ENCODE results near the gene S1PR5. TPM values are rescaled to one million over a fixed set of nuclear protein-coding genes. Genes with fewer than 3 reads are reported as not detected.
"Not testable (repeated sequence)": the region's sequence is repeated elsewhere in the genome, so short reads cannot be mapped to it uniquely, and the experiment has no call there.

S1PR5 gene
- total RNA-seq, 1 donor from 2014 or later: 0.13 TPM

DNA sequence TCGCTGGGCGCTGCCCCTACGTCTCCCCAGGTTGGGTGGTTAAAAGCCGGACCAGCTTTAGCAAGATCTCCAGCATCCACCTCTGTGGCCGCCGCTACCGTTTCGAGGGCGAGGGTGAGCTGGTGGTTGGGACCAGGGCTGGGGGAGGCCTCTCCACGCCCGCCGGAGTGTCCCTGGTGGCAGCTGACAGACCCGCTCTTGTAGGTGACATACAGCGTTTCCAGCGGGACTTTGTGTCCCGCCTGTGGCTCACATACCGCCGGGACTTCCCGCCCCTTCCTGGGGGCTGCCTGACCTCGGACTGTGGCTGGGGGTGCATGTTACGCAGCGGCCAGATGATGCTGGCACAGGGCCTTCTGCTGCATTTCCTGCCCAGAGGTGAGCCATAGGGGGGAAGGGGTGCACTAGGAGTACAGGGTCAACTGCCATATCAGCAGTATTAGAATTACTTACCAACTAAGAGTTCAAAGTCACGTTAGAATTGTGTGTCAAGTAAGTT lies 27.6 kb upstream of the S1PR5 start:
- no peak for DNase-seq (ENCODE audit: low spot score)

DNA sequence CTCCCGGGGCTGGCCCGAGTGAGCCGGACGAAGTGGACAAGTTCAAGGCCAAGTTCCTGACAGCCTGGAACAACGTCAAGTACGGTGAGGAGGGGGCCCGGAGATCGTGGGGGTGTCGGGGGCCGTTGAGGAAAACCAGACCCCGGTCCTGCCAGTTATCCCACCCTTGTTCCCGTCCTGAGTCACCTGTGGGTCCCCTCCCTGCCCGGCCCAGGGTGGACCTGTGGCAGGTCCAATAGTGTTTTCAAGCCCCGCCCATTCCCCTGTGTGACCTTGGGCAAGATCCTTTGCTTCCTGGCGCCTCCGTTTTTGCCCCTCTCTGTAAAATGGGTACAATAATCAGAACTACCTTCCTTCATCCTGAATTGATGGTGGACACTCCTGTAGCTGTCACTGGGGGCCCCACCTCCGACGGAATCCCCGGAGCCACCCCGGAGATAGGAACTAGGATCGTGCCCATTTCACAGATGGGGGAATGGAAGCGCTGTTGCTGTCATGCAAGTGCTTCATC lies 27.1 kb upstream of the S1PR5 start:
- DNase-seq (ENCODE audit: low spot score): no peak

DNA sequence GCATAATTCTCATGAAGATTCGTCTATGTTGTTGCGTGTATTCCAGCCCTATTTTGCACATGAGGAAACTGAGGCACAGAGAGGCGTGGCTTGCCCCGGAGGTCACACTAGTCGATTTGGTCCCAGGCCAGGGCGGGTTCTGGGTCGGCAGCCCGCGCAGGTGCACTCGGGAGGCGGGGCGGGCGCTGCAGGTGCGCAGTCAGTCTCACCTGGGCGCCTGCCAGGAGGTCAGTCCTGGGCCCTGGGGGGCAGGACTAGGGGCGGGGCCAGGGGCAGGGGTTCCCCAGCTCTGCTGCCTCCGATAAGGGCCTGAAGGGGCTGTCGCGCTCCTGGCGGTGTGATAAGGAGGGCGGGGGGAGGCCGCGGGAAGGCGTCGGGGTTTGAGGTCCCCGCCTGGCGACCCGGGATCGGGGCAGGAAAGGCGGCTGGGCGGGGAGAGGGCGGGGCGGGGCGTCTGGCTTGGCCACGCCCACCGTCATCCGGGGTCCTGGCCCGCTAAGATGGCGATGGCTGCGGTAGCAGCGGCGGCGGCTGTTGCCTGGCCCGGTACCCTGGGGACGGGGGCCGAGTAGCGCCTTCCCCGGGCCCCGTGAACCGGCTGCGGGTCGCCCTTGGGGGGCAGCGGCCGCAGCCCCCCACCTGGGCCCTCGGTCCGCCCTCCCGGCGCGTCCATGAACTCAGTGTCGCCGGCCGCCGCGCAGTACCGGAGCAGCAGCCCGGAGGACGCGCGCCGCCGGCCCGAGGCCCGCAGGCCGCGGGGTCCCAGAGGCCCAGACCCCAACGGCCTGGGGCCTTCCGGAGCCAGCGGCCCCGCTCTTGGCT lies 26.4 kb upstream of the S1PR5 start, which contains the start of gene ATG4D:
TSS of gene ATG4D (plus strand) at position 485 of the 822 bp plus-strand sequence. CDS start at position 672, 187 bp downstream.
- DNase-seq (ENCODE audit: low spot score): peak; percentile 92

DNA sequence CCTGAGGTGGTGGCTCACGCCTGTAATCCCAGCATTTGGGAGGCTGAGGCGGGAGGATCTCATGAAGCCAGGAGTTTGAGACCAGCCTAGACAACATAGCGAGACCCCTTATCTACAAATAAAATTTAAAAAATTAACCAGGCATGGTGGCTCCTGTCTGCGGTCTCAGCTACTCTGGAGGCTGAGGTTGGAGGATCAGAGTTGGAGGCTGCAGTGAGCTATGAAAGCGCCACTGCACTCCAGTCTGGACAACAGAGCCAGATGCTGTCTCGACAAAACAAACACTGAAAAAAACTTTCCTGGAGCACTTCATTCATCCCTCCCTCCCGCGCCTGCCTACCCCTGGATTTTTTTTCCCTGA lies 25.8 kb upstream of the S1PR5 start:
- DNase-seq (ENCODE audit: low spot score): no peak

DNA sequence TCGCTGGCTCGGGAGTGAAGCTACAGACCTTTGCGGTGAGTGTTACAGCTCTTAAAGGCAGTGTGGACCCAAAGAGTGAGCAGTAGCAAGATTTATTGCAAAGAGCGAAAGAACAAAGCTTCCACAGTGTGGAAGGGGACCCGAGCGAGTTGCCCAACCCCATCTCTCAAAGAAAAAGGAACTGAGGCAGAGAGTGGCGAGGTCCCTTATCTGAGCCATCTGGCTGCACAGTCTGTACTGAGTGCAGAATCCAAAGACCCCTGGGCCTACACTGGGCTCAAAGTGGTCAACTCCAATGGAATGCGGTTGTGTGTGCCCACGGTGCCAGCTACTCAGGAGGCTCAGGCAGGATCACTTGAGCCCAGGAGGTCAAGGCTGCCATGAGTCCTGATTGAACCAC lies 21.8 kb upstream of the S1PR5 start:
- not testable (repeated sequence) for DNase-seq (ENCODE audit: low spot score)

DNA sequence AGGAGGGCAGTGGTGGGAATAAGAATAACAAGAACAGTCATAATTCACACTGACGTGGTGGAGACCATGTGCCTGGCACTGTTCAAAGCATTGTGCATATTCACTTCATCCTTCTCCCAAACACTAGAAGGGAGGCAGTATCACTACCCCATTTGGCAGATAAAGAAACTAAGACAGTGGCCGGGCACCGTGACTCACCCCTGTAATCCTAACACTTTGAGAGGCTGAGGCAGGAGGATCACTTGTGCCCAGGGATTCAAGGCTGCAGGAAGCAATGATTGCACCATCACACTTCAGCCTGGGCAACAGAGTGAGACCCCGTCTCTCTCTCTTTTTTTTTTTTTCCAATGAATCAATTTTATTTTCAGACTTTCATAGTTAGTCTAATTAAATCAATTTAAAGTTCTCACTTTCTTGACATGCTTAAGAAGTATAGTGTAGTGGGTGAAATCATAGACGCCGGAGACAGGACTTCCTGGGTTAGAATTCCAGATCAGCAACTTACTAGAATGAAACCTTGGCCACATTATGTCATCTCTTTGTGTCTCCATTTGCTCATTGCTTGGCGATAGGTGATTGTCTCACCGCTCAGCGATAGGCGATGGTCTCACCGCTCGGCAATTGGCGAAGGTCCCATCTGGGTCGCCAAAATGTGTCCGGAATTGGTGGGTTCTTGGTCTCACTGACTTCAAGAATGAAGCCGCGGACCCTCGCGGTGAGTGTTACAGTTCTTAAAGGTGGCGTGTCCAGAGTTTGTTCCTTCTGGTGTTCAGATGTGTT lies 21.1 kb upstream of the S1PR5 start:
- no peak for DNase-seq (ENCODE audit: low spot score)

DNA sequence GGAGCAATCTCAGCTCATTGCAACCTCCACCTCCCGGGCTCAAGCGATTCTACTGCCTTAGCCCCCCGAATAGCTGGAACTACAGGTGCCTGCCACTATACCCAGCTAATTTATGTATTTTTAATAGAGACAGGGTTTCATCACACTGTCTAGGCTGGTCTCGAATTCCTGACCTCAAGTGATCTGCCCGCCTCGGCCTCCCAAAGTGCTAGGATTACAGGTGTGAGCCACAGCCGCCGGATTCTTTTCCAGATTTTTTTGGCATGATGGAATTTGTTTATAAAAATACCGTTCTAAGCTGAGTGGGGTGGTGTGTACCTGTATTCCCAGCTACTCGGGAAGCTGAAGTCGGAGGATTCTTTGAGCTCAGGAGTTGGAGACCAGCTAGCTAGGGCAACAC lies 20.4 kb upstream of the S1PR5 start:
- DNase-seq (ENCODE audit: low spot score): no peak

DNA sequence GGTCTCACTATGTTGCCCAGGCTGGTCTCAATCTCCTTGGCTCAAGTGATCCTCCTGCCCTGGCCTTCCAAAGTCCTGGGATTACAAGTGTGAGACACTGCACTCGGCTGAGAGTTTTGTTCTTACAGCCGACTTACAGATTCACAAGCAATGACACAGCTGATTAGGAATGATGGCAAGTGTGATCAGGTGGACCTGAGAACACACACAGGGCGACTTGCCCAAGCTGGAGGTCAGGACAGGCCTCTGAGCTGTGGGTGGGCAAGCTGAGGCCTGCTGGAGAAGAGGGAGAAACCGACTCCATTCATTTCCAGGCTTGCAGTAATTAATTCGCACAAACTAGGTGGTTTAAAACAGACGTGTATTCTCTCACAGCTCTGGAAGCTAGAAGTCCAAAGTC lies 18.4 kb upstream of the S1PR5 start:
- no peak for DNase-seq (ENCODE audit: low spot score)

DNA sequence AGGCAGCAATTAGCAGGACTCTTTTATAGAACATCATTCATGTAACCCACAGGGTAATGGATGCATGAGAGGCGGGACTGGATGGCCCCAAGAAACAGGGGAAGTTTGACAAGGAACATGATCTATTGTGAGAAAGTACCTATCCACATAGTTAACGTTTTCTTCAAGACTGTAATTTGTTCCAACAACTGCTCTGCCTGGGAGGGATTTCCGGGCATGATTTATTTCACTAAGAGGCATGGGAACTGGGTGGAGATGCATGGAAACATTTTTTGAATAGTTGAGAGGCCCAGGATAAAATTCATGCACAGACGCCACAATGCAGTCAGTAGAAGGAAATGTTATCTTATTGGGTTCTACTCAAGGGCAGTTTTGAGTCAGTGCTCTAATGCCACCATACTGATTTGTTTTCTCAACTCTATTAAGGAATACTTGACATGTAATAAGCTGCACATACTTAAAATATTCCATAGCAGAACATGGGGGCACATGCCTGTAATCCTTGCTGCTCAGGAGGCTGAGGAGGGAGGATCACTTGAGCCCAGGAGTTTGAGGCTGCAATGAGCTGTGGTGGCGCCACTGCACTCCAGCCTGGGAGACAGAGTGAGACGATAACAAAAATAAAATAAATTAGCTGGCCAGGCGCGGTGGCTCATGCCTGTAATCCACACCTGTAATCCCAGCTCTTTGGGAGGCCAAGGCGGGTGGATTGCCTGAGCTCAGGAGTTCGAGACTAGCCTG lies 16.6 kb upstream of the S1PR5 start:
- no peak for DNase-seq (ENCODE audit: low spot score)

DNA sequence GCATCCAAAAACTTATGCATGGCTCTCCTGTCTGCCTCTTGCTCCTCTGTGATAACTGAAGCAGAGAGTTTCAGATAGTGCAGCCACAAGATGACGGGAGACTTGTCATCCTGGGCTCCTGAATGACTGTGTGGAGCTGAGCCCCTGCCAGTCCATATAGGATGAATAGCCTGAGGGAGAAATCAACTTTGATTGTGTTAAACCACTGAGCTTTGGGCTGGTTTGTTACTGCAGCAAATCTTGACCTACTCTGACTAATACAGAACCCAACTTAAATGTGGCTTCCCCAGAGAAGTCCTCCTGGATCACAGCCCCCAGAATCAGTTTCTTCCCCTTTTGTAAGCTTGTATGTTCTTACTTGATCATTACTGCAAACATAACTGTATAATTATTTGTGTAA lies 15.2 kb upstream of the S1PR5 start:
- no peak for DNase-seq (ENCODE audit: low spot score)

DNA sequence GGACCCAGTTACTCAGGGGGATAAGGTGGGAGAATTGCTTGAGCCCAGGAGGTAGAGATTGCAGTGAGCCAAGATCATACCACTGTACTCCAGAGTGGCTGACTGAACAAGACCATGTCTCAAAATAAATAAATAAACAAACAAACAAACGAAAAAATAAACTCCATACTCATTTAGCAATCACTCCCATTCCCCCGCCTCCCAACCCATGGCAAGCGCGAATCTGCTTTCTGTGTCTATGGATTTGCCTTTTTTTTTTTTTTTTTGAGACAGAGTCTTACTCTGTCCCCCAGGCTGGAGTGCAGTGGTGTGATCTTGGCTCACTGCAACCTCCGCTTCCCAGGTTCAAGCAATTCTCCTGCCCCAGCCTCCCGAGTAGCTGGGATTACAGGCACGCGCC lies 9.6 kb upstream of the S1PR5 start:
- DNase-seq (ENCODE audit: low spot score): not testable (repeated sequence)

DNA sequence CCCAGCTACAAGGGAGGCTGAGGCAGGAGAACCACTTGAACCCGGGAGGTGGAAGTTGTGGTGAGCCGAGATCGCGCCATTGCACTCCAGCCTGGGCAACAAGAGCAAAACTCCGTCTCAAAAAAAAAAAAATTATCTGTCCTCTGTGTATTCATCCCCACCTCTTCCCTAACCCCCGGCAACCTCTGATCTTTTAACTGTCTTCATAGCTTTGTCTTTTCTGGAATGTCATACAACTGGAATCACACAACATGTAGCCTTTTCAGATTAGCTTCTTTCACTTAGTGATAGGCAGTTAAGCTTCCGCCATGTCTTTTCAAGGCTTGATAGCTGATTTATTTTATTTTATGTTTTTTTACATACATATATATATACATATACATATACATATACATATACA lies 8.4 kb upstream of the S1PR5 start:
- DNase-seq (ENCODE audit: low spot score): no peak

DNA sequence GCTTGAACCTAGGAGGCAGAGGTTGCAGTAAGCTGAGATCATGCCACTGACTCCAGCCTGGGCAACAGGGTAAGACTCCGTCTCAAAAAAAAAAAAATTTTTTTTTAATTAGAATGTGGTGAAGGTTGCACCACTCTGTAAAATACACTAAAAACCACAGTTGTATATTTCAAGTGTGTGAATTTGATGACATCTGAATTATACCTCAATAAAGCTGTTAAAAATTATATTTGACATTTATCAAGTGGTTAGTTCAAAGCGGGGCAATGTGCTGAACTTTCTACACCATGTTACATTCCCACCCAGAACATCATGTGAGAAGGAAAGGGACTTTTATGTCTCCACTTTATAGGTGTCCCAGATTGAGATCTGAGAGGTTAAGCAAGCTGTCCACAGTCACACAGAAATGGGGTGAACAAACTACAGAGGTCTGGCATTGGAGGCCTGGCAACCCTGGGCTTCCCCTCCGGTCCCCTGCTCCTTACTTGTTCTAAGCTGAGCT lies 5.9 kb upstream of the S1PR5 start:
- DNase-seq (ENCODE audit: low spot score): no peak

DNA sequence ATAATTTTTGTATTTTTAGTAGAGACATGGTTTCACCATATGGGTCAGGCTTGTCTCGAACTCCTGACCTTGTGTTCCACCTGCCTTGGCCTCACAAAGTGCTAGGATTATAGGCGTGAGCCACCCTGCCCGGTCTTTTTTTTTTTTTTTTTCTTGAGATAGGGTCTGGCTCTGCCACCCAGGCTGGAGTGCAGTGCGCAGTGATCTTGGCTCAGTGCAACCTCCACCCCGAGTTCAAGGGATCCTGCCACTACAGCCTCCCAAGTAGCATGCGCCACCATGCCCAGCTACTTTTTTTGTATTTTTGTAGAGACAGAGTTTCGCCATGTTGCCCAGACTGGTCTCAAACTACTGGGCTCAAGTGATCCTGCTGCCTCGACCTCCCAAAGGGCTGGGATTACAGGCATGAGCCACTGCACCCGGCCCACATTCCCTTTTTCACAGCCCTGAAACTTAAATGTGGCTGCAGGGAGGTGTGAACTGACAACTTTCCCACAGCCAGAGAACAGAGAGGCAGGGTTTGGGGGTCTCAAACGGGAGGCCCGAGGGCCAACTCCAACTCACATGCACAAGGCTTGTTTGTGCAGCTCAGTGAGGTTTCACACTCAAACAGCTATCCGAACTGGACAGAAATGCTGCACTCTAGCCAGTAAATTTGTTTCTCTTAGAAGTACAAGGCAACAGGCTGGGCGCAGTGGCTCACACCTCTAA lies 4.4 kb upstream of the S1PR5 start:
- DNase-seq (ENCODE audit: low spot score): no peak

DNA sequence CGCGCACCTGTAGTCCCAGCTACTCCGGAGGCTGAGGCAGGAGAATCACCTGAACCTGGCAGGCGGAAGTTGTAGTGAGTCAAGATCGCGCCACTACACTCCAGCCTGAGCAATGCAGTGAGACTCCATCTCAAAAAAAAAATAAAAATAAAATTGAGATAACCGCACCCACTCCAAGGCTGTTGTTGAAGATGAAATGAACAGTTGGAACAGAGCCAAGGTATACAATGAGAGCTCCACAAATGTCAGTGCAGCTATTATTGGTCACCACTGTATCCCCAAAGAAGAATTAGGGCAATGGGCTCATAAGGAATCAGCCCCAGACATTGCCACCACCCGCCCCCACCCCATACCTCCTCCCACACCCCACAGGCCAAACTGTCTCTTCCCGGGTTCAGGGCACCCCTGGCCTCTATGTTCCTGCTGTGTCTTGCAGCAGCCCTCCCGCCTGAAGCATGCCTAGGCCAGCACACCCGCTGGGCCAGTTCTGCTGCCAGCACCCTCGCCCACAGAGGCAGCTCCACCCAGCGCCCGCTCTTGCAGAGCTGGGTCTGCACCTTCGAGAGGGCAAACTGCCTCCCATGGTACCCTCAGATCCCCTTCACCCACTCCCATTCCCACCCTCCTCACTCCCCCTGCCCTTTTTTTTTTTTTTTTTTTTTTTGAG lies 3.5 kb upstream of the S1PR5 start:
- no peak for DNase-seq (ENCODE audit: low spot score)

DNA sequence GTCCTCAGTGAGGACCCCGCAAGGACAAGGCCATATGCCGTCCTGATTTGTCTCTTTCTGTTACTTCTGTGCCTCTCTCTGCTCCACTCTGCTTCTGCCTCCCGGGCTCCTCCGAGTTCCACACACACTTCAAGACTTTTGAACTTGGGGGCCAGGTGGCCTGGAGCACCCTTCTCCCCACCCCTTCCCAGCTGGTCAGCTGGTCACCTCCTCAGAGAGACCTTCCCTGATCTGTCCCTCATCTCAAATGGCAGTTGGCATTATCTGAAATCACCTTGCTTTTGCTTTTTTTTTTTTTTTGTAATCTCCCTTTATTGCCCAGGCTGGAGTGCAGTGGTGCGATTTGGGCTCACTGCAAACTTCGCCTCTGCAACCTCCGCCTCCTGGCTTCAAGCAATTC lies 2.2 kb upstream of the S1PR5 start:
- no peak for DNase-seq (ENCODE audit: low spot score)

DNA sequence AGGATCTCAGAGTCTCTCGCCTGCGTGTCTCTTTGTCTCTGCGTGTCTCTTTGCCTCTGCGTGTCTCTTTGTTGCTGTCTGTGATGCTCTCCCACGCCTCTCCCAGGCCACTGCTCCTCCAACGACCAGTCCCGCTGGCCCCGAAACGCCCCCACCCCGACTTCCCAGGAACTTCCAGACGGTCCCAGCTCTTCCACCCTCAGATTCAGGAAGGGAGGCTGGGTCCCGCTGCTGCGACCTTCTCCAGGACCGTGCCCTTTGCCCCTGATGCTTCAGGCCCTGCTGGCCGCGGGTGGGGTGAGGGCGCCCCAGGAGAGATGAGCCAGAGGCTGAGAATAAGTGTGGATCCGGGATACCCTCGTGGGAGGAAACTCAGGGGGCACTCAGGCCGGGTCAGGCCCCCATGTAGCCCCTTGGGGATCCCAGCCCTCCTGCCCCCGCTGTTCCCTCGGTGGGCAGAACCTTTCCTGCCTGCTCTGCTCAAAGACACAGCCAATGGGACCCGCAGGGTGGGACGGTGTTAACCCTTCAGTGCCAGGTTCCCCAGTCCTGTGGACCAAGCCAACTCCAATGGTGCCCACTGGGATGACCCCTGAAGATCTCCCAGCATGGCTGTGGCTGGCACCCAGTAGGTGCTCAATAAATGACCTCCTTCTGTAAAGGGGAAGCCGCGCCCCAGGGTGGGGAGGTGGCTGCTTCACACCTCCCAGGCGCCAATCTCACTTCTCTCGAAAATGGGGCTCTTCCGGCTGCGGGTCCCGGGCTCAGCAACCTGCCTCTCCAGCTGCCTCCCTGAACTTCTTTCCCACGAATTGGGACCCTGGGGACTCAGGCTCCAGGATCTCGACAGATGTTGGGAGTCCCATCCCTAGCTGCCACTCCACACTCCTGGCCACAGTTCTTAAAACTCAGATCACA lies 1.5 kb upstream of the S1PR5 start:
- no peak for DNase-seq (ENCODE audit: low spot score)

DNA sequence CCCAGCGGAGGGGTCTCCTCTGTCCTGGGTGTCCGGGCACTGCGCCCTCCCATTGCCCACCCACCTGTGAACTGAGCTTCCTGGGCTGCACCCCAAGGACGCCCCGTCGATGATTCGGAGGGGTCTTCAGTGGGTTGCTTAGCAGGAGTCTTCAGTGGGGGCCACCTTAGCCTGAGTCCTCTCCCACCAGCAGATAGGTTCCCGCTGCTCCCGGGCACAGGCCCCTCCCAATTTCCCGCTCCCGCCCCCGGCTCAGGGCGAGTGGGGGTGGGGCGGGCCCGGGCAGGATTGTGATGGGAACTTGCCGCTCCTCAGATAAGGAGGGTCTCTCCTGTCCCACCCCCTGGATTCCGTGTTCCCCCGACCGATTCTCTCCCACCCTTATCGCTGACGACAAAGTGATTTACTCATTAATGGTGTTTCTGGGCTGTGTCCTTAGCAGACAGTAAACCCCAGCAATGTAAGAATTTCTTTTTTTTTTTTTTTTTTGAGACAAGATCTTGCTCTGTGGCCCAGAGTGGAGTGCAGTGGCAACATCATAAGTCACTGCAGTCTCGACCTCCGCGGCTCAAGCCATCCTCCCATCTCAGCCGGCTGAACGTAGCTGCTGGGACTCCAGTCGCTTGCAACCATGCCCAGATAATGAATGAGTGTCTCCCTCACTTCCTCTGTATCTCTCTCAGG lies 655 bp upstream of the S1PR5 start:
- DNase-seq (ENCODE audit: low spot score): no peak
